ENCODE measurements around the gene ZNF600.
"Not testable (repeated sequence)": the region's sequence is repeated elsewhere in the genome, so short reads cannot be mapped to it uniquely, and the experiment has no call there.

Gene ZNF600

DNA sequence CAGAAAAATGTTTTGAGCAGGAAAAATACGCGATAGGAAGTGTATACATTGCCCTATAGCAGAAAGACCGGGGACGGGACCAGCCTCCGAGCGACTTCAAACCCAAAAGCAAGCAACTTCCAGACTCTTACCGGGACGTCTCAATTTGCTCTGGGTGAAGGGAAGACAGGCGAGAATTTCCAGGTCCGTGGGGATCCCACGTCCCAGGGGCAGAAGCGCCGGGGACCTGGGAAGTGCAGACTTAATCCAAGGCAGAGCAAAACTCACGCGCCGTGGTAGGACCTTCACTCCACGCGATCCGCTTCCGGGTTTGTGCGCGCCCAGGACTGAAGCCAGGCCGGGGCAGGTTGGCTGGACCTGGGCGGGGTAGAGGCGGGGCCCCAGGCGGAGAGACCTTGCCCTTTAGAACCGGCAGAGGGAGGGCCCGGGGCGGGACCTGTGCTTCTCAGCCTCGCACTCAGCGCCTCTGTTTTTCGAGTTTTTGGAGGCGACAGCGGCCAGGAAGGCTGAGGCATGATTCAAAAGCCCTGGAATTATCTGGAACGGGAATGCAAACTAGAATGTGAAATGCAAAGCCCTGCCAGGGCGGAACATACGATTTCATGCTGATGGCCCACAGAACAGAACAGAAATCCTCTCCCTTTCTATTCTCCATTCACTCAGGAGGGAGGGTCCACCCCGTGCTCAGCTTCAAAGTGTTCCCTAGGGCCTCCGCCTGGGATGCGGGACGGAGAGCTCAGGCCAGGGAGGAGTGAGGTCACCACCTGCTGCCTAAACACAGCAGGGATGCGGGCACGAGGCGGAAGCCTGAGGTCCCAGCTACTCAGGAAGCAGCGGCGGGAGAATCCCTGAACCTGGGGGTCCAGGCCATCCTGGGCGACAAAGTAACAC, at the start of gene ZNF600:
ZNF600 (minus strand) TSS at position 328 of the 891 bp plus-strand sequence. CDS start 7,903 bp downstream, outside the sequence.
- peak within 1 kb of the TSS; percentile 66 for H3K4me2 ChIP-seq (ENCODE audit: low read length)
- H3K4me1 ChIP-seq (ENCODE audit: low read length); H4K20me1 ChIP-seq (ENCODE audit: insufficient read depth, low read length); H3K27me3 ChIP-seq (ENCODE audit: low read depth, low read length); H3K9me3 ChIP-seq (ENCODE audit: insufficient read depth, low read length); H3K36me3 ChIP-seq (replicated peaks; ENCODE audit: low read depth, low read length); H3K27ac ChIP-seq (ENCODE audit: low read length): not testable (repeated sequence)
- peak within 1 kb of the TSS; percentile 90; the same call in 1 of the 2 replicates for H2AFZ ChIP-seq (ENCODE audit: low read depth, low read length)
- H3K9ac ChIP-seq (ENCODE audit: low read length), result peak within 1 kb of the TSS; percentile 81
- peak within 1 kb of the TSS; percentile 86 for H3K4me3 ChIP-seq (ENCODE audit: low read length)
- peaks cover 10% of the 10 kb centered on the region; the same call in 1 of the 2 replicates for H3K79me2 ChIP-seq (ENCODE audit: low read length)

DNA sequence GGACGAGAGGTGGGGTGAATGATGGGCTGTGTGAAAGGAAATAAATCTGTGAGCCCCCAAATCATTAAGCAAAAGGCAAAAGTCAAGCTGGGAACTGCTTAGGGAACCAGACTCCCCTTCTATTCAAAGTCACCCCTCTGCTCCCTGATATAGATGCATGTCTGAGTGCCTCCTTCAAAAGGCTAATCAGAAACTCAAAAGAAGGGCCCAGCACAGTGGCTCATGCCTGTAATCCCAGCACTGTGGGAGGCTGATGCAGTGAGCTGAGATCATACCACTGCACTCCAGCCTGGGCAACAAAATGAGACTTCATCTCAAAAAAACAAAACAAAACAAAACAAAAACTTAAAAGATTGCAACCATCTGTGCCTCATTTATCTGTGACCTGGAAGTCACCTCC, 47.7 kb upstream of the ZNF600 start:
- not testable (repeated sequence) for H3K9ac ChIP-seq (ENCODE audit: low read length); H3K79me2 ChIP-seq (ENCODE audit: low read length); H3K9me3 ChIP-seq (ENCODE audit: insufficient read depth, low read length); H4K20me1 ChIP-seq (ENCODE audit: insufficient read depth, low read length); H3K27me3 ChIP-seq (ENCODE audit: low read depth, low read length); H3K4me1 ChIP-seq (ENCODE audit: low read length); H3K27ac ChIP-seq (ENCODE audit: low read length); H3K4me2 ChIP-seq (ENCODE audit: low read length); H3K4me3 ChIP-seq (ENCODE audit: low read length); H2AFZ ChIP-seq (ENCODE audit: low read depth, low read length)
- peaks cover 33% of the 10 kb centered on the region for H3K36me3 ChIP-seq (replicated peaks; ENCODE audit: low read depth, low read length)

DNA sequence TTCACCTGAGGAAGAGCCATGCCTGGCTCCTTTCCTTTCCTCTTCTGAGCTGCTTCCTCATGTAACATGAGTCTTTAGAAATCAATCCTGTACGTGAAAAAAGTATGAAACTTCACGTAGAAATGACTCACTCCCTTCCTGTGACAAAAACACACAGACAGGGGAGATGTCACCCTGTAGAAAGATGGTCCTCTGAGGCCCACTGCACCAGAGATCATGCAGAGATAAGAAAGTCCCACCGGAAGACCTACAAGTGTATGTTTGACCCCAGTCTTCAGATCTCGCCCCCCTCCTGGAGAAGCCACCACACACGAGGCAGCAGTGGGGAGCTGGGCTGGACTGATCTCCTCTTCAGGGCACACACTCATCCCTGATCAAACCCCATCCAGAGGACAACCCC, 47.0 kb upstream of the ZNF600 start:
- H3K4me3 ChIP-seq (ENCODE audit: low read length); H3K9ac ChIP-seq (ENCODE audit: low read length); H3K79me2 ChIP-seq (ENCODE audit: low read length); H3K27me3 ChIP-seq (ENCODE audit: low read depth, low read length); H3K4me1 ChIP-seq (ENCODE audit: low read length); H3K9me3 ChIP-seq (ENCODE audit: insufficient read depth, low read length); H2AFZ ChIP-seq (ENCODE audit: low read depth, low read length); H4K20me1 ChIP-seq (ENCODE audit: insufficient read depth, low read length); H3K27ac ChIP-seq (ENCODE audit: low read length); H3K4me2 ChIP-seq (ENCODE audit: low read length): not testable (repeated sequence)
- peaks cover 26% of the 10 kb centered on the region for H3K36me3 ChIP-seq (replicated peaks; ENCODE audit: low read depth, low read length)

DNA sequence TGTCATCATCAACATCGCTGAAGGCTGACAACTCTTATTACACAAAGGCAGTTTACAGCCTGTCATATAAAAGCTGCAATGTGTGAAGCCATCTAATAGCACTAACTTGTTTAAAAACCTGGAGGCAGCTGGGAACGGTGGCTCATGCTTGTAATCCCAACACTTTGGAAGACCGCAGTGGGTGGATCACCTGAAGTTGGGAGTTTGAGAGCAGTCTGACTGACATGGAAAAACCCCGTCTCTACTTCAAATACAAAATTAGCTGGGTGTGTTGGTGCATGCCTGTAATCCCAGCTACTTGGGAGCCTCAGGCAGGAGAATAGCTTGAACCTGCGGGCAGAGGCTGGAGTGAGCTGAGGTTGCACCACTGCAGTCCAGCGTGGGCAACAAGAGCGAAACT, 43.3 kb upstream of the ZNF600 start:
- not testable (repeated sequence) for H3K79me2 ChIP-seq (ENCODE audit: low read length); H4K20me1 ChIP-seq (ENCODE audit: insufficient read depth, low read length); H3K4me1 ChIP-seq (ENCODE audit: low read length); H3K9me3 ChIP-seq (ENCODE audit: insufficient read depth, low read length); H3K36me3 ChIP-seq (replicated peaks; ENCODE audit: low read depth, low read length); H3K27ac ChIP-seq (ENCODE audit: low read length); H3K4me2 ChIP-seq (ENCODE audit: low read length); H3K9ac ChIP-seq (ENCODE audit: low read length); H3K4me3 ChIP-seq (ENCODE audit: low read length); H2AFZ ChIP-seq (ENCODE audit: low read depth, low read length); H3K27me3 ChIP-seq (ENCODE audit: low read depth, low read length)

DNA sequence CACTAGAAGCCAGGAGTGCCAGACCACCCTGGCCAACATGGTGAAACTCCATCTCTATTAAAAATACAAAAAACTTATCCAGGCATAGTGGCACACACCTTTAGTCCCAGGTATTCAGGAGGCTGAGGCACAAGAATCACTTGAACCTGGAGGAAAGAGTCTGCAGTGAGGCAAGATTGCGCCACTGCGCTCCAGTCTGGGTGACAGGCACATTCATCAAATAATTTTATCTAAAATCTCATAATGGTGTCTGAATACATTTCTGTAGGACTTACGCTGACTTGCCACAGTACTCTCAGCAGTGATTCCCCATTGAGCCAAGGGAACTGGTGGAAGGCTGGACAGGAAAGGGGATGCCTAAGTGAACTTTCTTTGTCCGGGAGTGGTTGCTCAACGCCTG, 39.2 kb upstream of the ZNF600 start:
- H3K79me2 ChIP-seq (ENCODE audit: low read length), result peaks cover 6% of the 10 kb centered on the region
- no peaks in the 10 kb centered on the region for H3K36me3 ChIP-seq (replicated peaks; ENCODE audit: low read depth, low read length)
- no peaks in the 10 kb centered on the region for H3K27me3 ChIP-seq (ENCODE audit: low read depth, low read length)
- no peak overlapping the region for H3K4me2 ChIP-seq (ENCODE audit: low read length)
- TF ChIP-seq, protein P1, sequence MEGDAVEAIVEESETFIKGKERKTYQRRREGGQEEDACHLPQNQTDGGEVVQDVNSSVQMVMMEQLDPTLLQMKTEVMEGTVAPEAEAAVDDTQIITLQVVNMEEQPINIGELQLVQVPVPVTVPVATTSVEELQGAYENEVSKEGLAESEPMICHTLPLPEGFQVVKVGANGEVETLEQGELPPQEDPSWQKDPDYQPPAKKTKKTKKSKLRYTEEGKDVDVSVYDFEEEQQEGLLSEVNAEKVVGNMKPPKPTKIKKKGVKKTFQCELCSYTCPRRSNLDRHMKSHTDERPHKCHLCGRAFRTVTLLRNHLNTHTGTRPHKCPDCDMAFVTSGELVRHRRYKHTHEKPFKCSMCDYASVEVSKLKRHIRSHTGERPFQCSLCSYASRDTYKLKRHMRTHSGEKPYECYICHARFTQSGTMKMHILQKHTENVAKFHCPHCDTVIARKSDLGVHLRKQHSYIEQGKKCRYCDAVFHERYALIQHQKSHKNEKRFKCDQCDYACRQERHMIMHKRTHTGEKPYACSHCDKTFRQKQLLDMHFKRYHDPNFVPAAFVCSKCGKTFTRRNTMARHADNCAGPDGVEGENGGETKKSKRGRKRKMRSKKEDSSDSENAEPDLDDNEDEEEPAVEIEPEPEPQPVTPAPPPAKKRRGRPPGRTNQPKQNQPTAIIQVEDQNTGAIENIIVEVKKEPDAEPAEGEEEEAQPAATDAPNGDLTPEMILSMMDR (IDR thresholded peaks at IDR 0.05; ENCODE audit: low read depth, low read length), result no peak
- TF ChIP-seq EZH2phosphoT487 (IDR thresholded peaks at IDR 0.05; ENCODE audit: low read depth), result no peak
- no peak overlapping the region for H3K4me3 ChIP-seq (ENCODE audit: low read length)
- no peaks in the 10 kb centered on the region for H4K20me1 ChIP-seq (ENCODE audit: insufficient read depth, low read length)
- H2AFZ ChIP-seq (ENCODE audit: low read depth, low read length), result no peak overlapping the region
- no peak overlapping the region for H3K27ac ChIP-seq (ENCODE audit: low read length)
- no peak overlapping the region for H3K9ac ChIP-seq (ENCODE audit: low read length)
- no peaks in the 10 kb centered on the region for H3K4me1 ChIP-seq (ENCODE audit: low read length)
- H3K9me3 ChIP-seq (ENCODE audit: insufficient read depth, low read length), result no peaks in the 10 kb centered on the region

DNA sequence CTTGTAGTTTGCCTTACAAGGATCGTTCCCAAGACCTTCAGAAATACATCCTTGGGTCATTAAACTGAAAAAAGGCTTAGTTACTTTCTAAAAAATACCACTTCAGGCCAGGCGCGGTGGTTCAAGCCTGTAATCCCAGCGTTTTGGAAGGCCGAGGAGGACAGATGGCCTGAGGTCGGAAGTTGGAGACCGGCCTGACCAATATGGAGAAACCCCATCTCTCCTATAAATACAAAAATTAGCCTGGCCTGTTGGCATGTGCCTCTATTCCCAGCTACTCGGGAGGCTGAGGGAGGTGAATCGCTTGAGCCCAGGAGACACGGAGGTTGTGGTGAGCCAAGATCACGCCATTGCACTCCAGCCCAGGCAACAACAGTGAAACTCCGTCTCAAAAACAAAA, 37.1 kb upstream of the ZNF600 start:
- Histone ChIP-seq H2AFZ (ENCODE audit: low read depth, low read length) (no peak overlapping the region), H3K27me3 (ENCODE audit: low read depth, low read length) (no peaks in the 10 kb centered on the region), H3K9ac (ENCODE audit: low read length) (no peak overlapping the region), H4K20me1 (ENCODE audit: insufficient read depth, low read length) (no peaks in the 10 kb centered on the region), H3K9me3 (ENCODE audit: insufficient read depth, low read length) (no peaks in the 10 kb centered on the region), H3K79me2 (ENCODE audit: low read length) (peaks cover 12% of the 10 kb centered on the region), H3K4me2 (ENCODE audit: low read length) (no peak overlapping the region), H3K27ac (ENCODE audit: low read length) (no peak overlapping the region), H3K36me3 (replicated peaks; ENCODE audit: low read depth, low read length) (no peaks in the 10 kb centered on the region), H3K4me3 (ENCODE audit: low read length) (no peak overlapping the region), H3K4me1 (ENCODE audit: low read length) (peaks cover 2% of the 10 kb centered on the region; the same call in 1 of the 2 replicates)
- no peak for TF ChIP-seq EZH2phosphoT487 (IDR thresholded peaks at IDR 0.05; ENCODE audit: low read depth)
- TF ChIP-seq, protein P1 (IDR thresholded peaks at IDR 0.05; ENCODE audit: low read depth, low read length), result no peak

DNA sequence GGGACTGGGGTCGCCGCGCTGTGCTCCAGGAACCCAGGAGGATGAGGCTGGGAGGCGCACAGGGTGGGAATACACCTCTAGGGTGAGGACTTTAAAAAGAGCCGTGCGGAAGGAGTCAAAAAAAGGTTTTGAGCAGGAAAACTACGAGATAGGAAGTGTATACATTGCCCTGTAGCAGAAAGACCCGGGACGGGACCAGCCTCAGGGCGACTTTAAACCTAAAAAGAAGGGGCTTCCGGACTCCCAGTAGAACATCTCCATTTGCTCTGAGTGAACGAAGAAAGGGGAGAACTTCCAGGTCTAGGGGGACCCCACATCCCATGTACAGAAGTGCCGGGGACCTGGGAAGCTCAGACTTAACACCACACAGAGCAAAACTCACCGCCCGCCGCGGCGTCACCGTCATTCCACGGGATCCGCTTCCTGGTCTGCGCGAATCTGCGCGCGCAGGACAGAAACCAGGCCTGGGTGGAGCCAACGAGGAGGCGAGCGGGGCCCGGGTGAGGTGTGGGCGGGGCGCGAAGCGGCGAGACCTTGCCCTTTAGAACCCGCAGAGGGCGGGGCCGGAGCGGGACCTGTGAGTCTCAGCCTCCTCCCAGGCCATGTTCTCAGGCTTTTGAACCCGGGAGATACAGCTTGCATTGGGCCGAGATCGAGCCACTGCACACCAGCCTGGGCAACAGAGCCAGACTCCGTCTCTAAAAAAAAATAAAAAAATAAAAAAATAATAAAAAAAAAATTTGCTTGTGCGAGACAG, 34.8 kb upstream of the ZNF600 start, which contains the start of gene ZNF28:
ZNF28 (minus strand) TSS at position 430 of the 757 bp plus-strand sequence. CDS start 3,675 bp downstream, outside the sequence.
- not testable (repeated sequence) for H4K20me1 ChIP-seq (ENCODE audit: insufficient read depth, low read length); H3K27ac ChIP-seq (ENCODE audit: low read length); H3K27me3 ChIP-seq (ENCODE audit: low read depth, low read length); H3K36me3 ChIP-seq (replicated peaks; ENCODE audit: low read depth, low read length); H2AFZ ChIP-seq (ENCODE audit: low read depth, low read length); H3K9me3 ChIP-seq (ENCODE audit: insufficient read depth, low read length); H3K4me1 ChIP-seq (ENCODE audit: low read length)
- H3K9ac ChIP-seq (ENCODE audit: low read length), result peak within 1 kb of the TSS; percentile 76
- peak within 1 kb of the TSS; percentile 87 for H3K4me2 ChIP-seq (ENCODE audit: low read length)
- peaks cover 12% of the 10 kb centered on the region for H3K79me2 ChIP-seq (ENCODE audit: low read length)
- H3K4me3 ChIP-seq (ENCODE audit: low read length), result peak within 1 kb of the TSS; percentile 86
